Activated T-cell treated with anti-CD3 and anti-CD28 coated beads, Interleukin-2, amount 50 U/mL, for 1 hour (primary cell): ENCODE data around the gene ABRACL.
"Not testable (repeated sequence)": the region's sequence is repeated elsewhere in the genome, so short reads cannot be mapped to it uniquely, and the experiment has no call there.

Experiments used
- DNase-seq: peaks from one replicate; pipeline ENCODE4 v3.0.0-alpha.2; 2020

Gene ABRACL

DNA sequence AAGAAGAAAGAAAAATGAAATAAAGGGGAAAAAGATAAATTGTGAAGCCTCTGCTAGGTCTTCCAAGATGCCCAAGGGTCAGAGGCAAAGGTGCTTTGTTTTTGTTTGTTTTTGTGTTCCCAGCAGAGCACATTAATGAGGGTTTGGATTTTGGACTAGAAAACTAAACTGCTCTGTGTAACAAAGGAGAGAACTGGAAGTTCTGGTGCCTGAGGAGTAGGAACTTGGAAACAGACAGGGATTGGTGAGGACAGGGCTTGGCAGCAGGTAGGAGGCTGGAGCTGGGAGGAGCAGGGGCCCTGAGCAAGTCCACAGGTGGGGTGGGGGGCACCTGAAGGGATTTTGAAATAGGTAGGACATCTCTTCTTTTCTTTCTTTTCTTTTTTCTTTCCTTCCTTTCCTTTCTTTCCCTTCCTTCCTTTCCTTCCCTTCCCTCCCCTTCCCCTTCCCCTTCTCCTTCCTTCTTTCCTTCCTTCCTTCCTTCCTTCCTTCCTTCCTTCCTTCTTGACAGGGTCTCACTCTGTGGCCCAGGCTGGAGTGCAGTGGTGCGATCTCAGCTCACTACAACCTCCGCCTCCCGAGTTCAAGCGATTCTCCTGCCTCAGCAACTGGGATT lies 15.3 kb upstream of the ABRACL start:
- DNase-seq, result no peak

DNA sequence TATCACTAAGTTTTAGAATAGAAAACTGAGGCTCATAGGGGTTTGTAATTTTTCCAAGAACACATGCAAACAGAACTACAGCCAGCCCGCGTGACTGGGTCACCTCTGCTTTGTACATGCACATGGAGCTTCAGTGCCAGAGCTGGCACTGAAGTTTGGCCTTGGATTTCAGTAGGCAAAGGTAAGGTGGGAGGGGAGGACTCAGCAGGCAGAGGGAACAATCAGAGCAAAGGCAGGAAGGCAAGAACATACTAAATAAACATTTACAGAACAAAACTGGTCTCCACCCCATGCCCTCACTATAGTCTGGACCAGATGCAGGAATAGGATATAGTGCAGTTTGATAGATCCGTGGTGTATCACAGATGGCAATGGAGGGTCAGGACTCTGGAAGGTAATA lies 13.6 kb upstream of the ABRACL start:
- DNase-seq, result no peak

DNA sequence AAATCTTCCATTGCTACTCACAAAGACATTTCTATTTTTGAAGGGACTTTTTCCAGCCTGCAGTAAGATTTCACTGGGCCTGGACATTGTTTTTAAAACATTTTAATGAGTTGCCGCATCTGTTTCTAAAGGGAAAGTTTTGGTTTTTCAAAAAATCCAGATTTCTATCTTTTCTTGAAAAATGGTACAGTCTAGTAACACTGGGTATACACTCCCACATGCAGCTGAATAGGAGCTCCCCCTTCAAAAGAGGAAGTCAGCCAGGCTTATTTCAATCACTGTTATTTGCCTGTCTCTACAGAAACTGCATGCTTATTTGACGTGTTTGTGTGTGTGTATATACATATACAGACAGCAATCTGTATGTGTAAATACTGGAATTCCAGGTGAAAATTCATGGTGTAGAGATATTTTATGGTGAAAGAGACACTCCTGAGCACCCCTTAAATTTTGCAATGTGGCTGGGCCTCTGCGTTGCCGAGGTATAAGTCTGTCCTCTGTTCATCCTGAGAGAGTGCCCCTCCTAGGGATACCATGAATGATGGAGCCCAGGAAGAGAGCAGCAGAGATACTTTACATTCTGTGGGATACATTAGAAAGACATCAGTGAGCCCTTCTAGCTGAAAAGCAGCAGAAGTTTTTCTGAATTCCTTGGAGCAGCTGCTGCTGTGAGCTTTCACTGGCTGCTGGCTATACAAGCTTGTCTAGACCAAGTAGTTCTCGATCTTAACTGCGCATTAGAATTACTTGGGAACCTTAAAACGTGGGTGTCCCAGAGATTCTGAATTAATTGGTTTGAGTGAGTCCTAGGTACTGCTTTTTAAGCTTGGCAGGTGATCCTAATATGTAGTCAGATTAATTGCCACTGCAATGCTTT lies 12.0 kb upstream of the ABRACL start:
- DNase-seq, result no peak

DNA sequence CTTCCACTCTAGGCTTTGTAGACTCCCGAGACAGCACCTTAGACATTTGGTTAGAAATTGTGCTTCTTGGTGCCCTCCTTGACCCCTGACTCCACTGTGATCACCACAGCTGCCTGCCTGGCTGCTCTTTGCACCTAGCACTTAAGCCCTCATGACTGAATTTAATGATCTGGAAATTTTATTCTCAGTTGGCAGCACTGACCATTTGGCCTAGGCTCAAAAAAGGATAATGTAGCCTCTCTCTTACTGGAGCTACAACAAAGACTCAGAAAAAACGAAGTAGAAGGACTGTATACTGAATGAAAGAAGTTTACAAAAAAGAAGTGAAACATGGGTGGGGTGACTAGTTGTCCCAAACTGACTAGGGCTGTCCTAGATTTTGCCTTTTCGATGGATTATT lies 11.3 kb upstream of the ABRACL start:
- no peak for DNase-seq

DNA sequence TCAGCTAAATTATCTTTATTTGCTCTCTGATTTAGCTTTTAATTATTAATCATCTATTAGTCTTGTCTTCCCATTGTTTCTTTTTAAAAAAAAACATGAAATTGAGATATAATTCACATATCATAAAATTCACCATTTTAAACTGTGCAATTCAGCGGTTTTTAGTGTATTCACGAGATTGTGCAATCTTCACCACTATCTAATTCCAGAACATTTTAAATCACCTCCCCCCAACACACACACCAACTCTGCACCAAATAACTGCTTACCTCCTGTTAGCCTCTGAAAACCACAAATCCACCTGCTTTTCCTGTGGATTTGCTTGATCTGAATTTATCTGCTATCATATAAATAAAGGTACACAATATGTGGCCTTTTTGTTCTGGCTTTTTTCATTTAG lies 8.8 kb upstream of the ABRACL start:
- DNase-seq, result no peak

DNA sequence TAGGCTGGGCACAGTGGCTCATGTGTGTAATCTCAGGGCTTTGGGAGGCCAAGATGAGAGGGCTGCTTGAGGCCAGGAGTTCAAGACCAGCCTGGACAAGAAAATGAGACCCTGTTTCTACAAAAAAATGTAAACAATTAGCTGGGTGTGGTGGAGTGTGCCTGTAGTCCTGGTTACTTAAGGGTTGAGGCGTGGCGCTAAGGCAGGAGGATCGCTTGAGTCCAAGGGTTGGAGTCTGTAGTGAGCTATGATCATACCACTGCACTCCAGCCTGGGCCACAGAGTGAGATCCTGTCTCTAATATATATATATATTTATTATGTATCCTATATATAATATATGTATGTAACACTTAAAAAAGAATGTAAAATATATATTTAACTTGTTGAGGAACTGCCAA lies 7.9 kb upstream of the ABRACL start:
- DNase-seq, result no peak

DNA sequence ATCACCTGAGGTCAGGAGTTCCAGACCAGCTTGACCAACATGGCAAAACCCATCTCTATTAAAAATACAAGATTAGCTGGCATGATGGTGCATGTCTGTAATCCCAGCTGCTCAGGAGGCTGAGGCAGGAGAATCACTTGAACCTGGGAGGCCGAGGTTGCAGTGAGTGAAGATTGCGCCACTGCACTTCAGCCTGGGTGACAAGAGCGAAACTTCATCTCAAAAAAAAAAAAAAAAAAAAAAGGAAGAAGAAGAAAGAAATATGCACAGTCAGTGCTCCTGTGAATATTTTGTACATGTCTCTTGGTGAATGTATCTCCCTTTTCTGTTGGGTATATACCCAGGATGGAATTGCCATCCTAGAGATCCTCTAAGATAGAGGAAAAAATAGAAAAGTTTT lies 3.1 kb upstream of the ABRACL start:
- not testable (repeated sequence) for DNase-seq

DNA sequence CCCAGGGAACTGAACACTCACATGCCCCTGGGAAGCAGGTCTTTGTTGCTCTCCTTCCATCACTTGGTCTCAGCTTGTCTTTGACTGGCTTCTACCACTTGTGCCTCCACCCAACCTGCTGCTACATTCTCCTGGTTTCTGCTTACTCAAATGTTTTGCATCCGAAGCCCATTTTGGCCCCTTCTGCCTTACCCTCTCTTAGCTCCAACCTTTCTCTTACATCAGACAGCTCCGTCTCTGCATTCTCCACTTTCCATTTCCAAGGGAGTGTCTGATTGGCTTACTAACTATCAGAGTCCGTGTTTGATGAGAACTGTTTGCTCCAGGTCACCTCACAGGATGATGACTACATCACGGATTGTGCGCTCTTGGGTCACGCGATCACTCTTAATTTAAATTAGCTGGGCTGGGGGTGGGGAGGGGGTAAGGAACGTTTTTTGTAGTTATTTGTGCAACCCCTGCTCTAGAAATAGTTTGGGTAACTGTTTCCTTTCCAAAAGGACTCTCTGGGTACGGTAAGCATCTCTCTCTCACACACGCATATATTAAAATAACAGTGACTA lies 844 bp upstream of the ABRACL start:
- peak; percentile 23 for DNase-seq

DNA sequence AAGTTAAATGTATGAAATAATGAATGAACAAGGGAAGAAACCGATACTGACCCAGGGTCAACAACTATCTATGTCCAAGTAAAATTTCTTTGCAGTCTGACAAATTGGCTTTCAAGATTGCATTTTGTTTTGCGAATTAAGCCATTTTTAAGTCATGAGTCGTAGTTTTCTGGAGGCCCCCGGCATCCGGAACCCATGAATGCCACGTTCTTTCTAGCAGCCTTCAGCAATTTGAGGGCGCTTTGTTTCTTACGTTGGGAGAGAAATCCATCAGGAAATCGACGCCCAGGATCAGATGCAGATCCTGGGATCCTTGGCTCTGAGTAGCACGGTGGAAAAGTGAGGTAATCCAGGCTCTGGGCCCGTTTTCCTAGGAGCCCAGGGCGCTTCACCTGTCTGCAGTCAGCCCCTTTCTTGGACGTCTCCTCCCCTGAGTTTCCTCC lies 309 bp upstream of the ABRACL start:
- DNase-seq, result no peak

DNA sequence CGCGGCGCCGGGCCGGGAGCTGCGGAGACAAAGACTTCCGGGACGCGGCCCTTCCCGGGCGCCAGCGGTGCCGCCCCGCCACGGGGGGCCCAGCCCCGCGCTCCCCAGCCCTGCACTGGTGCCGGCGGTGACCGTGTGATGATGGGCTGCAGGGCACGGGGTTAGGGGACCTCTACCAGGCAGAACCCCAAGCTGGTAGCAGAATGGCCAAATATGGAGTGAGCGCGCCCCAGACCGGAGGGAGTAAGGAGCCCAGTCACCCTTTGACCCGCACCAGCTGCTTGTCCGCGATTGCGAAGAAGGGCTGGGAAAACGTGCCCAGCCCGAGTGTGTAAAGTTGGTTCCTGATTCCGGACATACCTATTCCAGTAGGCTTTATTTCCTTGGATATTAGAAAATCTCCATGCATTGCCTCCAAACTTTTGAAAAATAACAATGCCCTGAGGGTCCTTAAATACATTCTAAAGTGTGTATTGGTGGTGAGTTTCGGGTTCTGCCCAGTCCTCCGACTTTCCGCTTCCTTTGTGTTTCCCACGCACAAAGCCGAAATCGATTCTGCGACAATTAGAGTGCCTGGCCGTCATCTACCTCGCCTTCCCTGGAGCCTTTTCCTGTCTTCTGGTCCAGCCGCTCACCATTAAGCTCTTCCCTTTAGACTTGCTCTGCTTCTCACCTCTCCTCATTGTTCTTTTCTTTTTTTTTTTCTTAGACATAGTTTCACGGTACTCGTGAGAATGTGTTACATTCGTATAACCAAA lies 1.1 kb downstream of the ABRACL start:
- DNase-seq, result no peak

DNA sequence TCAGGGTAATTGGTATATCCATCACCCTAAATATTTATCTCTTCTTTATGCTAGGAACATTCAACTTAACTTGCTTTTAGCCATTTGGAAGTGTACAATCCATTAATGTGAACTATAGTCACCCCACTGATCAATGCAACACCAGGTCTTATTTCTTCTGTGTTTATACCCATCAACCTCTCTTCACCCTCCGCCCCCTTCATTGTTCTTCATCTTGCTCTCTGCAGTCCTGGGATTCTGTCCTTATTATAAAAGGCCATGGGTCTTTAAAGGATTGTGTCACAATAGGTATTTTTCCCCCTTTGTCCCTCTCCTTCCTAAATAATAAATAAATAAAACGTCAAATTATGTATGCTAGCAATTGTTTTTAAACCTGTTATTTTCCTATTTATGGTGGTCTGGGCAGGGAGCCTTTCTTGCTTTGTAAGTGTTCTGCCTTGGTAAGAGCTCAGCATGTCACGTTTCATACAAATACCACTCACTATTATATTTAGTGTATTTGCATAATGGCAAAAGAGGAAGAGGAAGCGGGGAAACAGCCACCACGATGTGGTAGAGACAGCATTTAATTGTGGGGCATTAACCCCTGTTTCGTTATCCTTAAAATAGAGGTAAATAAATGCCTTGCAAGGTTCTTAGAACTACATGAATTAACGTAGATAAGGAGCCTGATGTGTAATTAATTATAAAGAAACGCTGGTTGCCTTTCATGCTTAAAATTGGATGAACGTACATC lies 1.9 kb downstream of the ABRACL start:
- DNase-seq, result no peak

DNA sequence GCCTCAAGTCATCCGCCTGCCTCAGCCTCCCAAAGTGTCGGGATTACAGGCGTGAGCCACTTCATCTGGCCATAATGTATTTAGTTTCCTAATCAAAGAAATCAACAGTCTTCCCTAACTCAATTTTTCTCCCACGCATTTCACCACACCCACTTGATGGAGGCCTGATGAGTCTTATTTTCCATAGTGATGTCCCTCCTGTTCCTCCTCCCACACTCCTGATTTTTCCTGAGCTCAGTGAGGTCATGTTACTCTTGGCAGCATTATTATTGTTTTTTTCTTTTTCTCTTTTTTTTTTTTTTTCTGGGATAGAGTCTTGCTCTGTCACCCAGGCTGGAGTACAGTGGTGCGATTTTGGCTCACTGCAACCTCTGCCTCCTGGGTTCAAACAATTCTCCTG lies 8.9 kb downstream of the ABRACL start:
- no peak for DNase-seq

DNA sequence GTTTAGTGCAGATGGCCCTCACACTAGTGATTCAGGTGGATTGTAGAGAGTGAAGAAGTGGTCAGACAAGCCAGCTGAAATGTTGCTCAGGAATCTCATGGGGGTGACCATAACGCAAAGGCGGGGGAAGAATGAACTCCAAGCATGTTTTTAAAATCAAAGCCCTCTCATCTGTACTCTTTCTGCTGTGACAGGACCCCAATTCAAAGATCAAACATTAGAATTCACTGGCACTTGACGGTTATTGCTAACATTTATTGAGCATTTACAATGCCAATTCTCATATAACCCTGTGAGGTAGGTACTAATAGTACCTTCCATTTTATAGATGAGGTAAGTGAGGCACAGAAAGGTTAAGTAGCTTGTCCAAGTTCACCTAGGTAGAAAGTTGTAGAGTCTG lies 15.7 kb downstream of the ABRACL start:
- DNase-seq, result no peak

DNA sequence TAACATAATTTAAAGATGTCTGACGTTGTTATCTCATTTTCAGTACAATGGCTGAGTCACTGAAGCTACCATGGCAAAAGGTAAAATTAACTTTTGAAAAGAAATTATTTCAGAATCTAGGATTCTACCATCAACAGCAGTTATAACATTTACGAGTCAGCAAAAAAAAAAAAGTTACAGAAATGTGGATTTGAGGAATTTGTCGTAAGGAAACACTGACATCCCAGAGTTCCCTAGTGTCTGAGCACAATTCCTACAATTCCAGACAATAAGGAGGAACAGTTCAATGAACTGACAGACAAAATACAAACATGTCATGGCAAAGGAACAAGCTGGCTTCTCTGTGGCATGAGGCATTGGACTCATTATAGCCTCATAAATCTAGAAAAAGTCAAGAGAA lies 19.1 kb downstream of the ABRACL start:
- no peak for DNase-seq

DNA sequence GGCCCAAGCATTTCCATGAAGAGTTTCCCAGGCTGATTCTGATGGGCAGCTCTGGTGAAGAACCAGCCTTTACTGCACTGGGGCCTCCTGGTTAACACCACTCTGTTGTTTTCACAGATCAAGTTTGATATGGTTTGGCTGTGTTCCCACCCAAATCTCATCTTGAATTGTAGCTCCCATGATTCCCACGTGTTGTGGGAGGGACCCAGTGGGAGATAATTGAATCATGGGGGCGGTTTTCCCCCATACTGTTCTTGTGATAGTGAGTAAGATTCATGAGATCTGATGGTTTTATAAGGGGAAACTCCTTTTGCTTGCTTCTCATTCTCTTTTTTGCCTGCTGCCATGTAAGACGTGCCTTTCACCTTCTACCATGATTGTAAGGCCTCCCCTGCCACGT lies 20.4 kb downstream of the ABRACL start:
- not testable (repeated sequence) for DNase-seq

DNA sequence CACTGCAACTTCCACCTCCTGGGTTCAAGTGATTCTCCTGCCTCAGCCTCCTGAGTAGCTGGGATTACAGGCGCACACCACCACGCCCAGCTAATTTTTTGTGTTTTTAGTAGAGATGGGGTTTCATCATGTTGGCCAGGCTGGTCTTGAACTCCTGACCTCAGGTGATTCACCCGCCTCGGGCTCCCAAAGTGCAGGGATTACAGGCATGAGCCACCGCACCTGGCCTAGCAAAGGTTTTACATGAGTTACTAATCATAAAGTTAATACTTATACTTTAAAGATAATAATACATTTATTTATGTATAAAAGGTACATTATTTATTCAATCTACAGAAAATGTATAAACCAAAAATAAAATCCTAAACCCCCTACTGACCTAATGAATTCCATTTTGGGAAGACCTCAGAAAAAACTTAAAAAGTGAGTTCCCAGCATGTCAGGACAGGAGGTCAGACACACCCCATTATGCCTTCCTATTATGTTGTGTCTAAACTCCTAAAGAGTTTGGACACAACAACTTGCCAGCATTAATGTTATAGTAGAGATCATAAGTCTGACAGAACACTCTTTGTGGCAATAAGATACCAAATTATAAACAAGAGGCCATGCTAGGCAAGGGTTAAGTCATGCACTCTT lies 21.7 kb downstream of the ABRACL start:
- DNase-seq, result not testable (repeated sequence)

DNA sequence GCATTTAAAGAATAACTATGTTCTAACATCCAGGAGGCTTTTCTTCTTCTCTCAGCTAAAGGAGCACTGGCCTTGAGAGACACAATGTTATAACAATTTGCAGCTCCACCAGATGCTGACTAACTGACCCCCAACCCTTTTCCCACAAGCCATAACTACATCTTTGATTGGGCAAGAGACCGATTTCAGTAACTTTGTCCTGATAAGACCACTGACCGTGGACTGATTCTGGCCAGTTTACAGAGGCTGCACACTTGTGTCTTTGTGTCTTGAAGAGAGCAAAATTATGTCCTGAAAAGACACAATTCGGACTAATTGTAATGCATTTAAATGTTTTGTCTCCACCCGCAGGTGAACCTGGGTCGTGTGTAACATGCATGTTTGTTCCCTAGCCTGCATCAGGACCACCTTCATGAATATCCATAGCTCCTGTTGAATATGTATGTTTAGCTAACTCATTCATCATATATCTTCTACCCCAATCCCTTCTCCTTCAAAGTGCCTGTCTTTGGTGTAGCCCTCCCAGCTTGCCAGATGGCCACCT lies 22.3 kb downstream of the ABRACL start:
- DNase-seq, result no peak

DNA sequence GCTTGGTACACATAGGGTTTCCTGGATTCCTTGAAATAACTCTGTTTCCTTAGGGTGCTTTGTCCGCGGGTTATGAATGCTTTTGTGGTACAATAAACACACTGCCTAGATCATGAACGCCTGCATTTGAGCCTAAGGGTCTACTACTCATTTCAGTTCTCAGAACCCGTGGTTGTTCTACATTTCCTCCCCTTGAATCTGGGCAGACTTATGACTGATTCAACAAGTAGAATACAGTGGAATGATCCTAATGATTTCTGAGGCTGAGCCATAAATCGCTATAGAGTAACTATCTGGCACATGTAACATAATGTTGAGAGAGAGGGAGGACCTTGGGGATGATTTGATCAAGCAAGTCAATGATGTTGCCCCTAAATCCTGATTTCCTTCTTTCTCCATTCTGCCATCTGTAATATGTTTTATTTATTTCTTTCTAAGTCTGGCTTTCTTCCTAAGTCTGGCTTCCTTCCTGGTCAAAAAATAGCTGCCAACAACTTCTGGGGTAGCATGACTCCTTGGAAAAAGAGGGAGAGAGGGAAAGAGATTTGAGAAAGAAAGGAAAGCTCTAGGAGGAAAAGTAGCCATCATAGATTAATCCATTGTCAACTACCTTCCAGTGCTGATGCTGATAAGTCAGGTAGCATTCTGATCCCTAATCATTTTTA lies 23.0 kb downstream of the ABRACL start:
- DNase-seq, result no peak

DNA sequence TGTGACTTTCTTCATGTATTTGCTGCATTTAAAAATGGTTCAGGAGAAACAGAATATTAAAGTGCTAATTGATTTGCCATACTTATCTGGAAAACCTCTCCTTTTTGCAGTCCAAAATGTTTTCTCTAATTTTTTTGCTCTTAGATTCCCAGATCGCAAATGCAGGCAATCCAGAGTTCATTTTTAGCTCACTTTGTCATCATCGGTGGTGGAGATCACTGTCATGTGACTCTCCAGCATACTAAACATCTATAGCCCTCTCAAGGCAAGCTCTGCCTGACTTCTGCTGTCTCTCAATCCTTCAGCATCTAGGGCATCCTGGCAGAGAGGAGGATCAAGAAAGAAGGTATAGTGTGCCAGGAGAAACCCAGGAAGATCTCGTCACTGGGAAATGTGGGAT lies 24.8 kb downstream of the ABRACL start:
- DNase-seq, result no peak

DNA sequence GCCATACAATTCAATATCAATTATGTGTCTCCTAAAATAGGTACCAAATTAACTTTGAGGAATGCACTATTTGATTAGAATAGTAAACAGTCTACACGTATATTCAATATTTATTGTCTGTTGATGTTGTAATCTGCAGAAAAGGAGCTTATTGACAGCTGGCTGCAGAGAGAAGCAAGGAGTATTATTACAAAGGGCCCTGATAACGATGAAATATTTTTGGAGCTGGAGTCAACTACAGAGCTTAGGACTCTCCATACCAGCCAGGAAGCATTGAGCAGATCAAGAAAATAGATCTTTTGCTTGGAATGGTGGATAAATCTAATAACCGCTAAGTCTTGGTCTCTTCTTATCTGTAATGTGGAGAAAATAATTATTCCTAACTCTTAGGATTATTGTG lies 25.5 kb downstream of the ABRACL start:
- DNase-seq, result no peak

DNA sequence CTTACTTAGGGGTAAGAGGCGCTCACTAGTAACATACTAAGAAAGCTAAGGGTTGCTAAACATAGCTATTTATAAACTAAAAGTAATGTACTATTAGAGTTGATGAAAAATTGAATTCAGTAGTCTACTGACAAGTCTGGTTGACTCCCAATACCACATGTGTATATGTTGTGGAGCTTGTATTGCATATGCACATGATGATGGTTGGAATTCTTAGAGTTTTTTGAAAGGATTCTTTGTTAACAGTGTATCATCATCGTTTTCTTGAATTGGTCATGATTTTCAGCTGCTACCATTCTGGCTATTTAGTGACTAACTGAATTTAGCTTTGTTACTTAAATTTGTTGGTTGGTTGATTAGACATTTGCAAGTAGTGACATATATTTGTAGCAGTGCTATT lies 27.2 kb downstream of the ABRACL start:
- no peak for DNase-seq
